ENCODE data around the gene PAPPA2.
"Not testable (repeated sequence)": the region's sequence is repeated elsewhere in the genome, so short reads cannot be mapped to it uniquely, and the experiment has no call there.

- not testable (repeated sequence) for TF ChIP-seq CTCF, POLR2AphosphoS5, EP300 (IDR thresholded peaks at IDR 0.05)
Measured at GRCh38 chr1:176634733-176635132, 171.8 kb downstream of the PAPPA2 start.

All from esophagus muscularis mucosa (tissue), 4 donors.